NCI-H2227 (cell line): ENCODE data around the gene DBNL.

Source experiments
- DNase-seq: peaks from one replicate; lab custom pipeline; 2025; ENCODE audit not compliant: unreplicated experiment; lab: John Stamatoyannopoulos, UW

Gene DBNL

DNA sequence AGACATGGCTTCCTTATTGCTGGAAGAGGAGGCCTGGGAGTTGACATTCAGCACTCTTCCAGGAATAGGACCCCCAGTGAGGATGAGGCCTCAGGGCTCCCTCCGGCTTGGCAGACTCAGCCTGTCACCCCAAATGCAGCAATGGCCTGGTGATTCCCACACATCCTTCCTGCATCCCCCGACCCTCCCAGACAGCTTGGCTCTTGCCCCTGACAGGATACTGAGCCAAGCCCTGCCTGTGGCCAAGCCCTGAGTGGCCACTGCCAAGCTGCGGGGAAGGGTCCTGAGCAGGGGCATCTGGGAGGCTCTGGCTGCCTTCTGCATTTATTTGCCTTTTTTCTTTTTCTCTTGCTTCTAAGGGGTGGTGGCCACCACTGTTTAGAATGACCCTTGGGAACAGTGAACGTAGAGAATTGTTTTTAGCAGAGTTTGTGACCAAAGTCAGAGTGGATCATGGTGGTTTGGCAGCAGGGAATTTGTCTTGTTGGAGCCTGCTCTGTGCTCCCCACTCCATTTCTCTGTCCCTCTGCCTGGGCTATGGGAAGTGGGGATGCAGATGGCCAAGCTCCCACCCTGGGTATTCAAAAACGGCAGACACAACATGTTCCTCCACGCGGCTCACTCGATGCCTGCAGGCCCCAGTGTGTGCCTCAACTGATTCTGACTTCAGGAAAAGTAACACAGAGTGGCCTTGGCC is 16.6 kb downstream of the DBNL start:
- no peak for DNase-seq

DNA sequence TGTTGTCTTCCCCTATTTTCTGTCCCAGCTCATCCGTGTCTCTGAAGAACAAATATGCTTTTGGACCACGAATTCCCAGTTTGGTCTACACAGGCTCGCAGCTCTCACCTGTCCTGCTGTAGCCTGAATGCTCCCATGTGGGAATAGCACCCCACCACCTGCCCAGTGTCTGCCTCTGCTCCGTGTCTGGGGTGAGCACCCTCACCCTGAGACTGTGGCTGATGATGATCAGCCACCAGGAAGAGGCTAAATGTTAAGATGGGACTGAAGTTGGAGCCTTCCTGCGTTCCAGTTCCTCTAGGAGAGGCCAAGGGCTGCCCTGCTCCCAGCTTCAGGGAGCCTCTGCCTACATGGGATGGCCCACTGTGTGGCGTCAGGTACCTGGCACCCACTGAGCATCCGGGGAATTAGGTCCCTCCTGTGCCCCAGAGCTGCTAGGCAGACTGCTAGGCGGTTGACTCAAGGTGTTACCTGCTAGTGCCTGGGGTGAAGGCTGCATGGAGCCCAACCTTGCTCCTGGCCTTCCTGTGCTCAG is 17.2 kb downstream of the DBNL start:
- no peak for DNase-seq

DNA sequence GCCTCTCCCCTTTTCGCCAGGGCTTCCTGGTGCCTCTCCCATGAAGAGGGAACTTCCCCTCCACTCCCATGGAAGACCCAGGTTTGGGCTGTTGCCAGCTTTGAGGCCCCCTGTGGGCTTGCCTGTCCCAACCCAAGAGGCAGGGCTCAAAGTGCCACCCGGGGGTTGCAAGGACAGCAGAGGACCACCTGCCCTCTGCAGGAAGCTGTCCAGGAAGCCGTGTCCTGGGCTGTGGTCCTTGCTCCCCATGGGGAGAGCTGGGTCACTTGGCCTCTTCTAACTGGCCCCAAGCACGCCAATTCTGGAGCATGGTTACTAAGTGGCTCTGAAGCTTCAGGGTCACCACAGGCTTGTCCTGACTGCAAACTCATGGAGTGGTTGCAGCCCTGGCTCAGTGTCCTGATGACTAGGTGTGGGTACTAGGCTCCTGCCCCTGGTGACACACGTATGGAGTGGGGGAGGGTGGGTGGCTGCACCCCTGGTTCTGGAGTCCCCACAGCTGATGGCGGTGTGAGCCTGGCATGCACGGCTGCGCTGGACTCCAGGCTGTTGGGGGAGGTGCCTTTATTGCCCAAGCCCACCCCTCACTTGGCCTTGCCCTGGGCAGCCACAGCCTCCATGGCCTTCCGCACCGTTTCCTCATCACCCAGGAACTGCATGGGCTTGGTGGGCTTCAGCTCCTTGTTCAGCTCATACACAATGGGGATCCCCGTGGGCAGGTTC is 17.8 kb downstream of the DBNL start:
- no peak for DNase-seq

DNA sequence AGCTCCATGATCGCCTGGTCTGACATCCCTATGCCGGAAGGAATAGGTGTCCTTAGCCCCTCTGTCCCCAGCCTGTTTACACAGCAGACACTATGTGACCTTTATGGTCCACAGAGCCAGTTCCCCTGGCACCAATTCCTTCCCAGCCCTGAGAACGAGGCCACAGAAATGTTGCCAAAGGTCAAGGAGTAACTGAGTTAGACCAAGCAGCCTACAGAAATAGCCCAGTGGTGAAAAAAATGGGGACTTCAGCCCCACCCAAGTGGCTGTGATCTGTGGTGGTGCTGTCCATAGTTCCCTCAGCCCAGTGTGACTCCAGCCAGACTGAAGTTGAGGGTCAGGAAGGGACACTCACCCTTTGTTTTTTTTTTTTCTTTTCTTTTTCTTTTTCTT is 18.4 kb downstream of the DBNL start:
- DNase-seq: no peak

DNA sequence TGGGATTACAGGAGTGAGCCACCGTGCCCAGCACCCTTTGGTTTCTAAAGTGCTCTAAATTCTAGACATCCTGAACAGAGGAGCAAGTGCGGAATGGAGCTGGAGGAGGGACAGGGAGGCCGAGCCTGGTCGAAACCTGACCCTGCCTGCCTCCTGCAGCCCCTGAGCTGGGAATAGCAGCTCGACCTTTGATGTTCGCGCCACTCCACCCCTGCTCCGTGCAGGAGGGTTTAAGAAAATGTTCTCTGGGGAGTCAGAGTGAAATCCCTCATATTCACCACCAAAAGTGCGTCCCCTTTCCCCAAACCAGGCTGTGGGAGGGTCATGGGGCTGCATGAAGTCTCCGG is 19.0 kb downstream of the DBNL start:
- DNase-seq: no peak

DNA sequence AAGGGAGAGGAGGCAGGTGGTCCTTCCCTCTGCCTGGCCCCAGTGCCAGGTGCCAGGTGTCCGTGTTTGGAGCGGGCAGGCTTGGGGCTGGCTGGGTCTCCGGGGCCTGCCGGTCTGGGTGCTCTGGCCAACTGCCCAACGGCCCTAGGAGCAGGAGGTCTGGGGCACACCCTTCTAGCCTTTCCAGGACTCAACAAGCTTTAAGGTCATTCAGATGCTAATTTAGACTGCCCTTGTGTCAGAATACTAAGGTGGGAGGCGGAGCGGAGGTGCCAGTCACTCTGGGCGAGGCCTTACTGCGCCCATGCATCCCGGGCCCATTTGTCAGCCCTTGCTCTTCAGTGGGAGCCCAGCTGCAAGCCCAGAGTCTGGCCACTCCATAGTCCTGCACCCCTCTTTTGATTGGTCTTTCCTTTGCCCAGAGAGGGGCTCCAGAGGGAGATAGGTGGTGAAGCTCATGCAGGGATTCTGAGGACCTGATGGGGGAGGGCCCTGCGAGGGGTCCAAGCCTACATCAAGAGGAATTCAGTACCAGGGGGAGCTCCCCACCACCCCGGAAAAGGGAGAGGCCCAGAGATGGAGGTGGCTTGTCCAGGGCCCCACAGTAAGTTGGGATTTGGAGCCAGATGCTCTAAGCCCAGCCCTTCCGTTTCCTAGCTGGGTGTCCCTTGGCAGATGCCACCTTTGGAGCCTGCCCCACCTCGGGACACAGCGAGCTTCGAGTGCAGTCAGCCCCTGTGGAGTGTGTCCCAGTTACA is 19.6 kb downstream of the DBNL start:
- DNase-seq: no peak

DNA sequence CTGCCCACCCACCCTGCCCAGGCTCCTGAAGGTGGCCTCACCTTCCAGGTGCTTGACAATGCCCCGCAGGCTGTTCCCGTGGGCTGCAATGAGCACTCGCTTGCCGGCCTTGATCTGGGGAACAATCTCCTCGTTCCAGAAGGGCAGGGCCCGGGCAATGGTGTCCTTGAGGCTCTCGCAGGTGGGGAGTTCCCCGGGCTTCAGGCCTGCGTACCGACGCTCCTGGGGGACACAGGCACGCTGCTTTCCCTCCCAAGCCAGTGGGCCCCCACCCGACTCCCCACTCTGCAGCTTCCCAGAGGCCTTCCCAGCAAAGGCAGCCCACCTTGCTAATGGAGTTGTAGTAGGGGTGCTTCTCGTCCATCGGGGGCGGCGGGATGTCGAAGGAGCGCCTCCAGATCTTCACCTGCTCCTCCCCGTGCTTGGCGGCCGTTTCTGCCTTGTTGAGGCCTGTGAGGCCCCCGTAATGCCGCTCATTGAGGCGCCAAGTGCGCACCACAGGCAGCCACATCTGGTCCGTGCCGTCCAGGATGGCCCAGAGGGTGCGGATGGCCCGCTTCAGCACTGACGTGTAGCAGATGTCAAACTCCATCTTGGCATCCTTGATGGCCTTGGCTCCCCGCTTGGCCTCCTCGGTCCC is 20.4 kb downstream of the DBNL start:
- no peak for DNase-seq

DNA sequence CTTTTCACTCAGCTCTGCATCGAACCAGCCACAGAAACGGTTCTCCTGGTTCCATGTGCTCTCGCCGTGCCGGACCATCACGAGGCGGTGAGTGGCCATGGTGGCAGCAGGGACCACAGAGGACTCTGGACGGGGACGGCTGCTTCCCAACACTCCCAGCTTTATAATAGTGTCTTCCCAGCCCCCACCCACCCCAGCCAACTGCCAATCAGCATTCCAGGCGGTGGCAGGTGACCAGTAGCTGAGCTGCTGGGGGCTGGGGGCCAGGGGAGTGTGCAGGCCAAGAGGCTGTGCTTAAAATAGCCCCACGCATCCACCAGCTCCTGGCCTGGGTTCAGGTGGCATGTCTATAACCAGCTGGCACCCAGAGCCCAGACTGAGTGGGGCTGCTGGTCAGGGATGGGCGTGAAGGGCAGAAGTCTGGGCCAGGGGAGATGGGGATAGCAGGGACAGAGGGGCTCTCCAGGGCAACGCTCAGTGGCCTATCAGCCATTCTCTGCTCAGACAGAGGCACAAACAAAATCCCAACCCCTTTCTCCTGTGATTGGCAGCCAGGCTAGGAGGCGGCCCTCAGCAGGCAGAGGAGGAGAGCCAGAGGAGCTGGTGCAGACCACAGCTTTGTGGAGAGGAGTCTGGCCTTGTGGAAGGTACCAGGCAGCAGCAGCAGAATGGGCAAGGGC is 21.1 kb downstream of the DBNL start, which contains the start of gene PGAM2:
PGAM2 (minus strand) TSS at position 137 of the 680 bp plus-strand sequence; CDS start at position 99, 38 bp downstream.
- DNase-seq: no peak

DNA sequence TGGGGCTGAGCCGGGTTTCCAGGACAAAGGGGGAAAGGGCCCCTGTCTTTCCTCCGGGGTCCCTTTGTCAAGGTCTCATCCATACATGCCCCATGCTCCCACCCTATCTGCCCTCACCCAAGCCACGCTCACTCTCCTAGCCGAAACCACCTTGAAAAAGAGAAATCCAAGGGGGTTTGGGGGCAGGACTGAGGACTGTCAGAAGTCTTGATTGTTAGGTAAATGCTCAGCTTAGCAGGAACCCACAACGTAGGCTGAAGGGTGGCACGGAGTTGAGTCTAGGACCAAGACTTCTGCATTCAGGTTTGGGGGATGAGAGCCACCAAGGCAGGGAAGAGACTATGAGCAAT is 21.6 kb downstream of the DBNL start:
- no peak for DNase-seq

DNA sequence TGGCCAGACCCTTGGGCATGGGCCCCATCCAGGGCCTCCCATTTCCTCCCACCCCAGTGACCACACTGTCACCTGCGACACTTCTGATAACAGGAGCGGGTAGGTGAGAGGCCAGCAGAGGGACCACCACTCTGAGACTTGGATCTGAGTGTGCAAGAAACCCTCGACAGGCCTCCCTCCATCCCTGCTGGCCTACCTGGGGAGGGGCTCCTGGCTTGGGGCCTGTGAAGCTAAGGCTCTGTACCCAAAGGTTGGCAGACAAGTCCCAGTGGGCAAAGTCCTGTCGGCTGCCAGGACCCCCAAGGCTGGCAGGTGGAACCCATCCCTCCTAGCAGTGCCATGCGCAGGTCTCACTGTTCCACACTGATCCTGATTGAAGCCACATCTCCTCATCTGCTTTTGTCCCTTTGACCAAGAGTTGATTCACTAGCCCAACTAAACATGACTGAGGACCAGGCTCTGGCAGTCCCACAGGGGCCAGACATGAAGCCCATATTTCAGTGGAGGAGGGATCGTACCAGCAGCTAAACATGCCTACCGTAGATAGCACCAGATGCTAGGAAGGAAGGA is 22.1 kb downstream of the DBNL start:
- no peak for DNase-seq

DNA sequence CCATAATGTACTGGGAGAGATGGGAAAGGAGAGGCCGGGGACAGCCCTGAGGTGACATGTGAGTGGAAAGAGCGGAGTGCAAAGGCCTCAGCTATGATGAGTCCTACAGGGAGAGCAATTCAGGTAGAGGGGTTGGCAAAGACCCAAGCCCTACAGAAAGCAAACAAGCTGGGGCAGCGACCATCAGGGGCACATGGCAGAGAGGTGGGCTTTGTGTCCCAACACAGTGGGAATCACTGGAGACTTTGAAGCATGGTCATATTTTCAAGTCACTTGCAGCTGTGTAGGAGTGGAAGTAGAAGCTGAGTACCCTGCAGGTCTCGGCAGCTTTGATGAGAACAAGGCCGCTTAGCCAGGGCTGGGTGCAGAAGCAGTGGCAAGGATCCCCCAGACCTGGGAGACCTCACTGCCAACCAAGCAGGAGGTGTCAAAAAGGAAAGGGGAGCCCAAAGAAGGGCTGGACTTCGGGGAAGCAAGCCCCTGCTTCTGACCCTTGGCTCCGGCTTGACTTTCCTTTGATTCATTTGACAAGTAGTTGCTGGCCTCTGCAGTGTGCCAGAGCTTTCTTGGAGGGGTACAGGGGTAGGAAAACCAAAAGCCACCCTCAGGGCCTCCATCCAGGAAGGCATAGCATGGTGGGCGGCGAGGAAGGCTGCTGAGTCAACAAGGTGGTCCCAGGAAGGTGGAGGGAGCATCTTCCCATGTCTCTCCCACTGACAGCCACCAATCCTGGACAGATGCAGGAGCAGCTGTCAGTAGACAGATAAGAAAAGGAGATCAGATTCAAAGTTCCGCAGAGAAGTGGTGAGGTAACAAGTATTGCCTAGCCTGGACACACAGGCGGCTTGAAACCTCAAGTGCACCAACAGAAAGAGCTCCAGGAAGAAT is 22.8 kb downstream of the DBNL start:
- DNase-seq: no peak

DNA sequence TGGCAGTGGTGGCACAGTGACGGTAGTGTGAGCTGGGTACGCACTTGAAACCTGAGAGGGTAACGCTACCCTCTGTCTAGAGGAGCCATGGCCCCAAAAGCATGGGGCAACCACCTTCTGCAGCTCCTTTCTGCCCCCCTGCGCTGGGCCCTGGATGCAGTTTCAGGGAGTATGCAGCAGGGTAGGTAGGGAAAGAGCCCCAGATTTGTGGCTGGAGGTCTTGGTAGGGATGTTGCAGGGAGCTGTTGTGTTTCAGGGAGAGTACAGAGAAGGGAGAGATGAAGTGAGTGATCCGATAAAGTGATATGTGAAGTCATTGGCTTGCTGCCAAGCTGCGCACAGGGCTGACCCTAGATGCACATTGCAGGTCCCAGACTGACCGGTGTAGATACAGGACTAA is 23.6 kb downstream of the DBNL start:
- DNase-seq: no peak

DNA sequence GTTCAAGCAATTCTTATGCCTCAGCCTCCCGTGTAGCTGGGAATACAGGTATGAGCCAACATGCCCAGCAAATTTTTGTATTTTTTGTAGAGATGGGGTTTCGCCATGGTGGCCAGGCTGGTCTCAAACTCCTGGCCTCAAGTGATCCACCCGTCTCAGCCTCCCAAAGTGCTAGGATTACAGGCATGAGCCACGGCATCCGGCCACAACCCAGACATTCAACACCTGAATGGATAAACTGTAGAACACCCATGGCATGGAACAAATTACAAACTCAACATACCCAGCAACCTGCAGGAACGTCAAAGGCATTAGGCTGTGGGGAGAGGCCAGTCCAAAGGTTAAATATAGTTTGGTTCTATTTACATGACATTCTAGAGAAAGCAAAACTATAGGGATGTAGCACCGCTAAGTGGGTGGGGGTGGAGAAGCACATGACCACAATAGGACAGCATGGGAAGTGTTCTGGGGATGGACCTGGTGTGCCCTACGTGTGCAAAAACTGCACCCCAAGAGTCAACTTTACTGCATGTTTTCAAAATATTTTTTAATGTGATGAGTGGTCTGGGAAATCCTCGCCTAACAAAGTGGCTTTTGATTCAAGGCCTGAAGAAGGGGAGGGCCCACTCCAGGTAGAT is 27.3 kb downstream of the DBNL start:
- no peak for DNase-seq

DNA sequence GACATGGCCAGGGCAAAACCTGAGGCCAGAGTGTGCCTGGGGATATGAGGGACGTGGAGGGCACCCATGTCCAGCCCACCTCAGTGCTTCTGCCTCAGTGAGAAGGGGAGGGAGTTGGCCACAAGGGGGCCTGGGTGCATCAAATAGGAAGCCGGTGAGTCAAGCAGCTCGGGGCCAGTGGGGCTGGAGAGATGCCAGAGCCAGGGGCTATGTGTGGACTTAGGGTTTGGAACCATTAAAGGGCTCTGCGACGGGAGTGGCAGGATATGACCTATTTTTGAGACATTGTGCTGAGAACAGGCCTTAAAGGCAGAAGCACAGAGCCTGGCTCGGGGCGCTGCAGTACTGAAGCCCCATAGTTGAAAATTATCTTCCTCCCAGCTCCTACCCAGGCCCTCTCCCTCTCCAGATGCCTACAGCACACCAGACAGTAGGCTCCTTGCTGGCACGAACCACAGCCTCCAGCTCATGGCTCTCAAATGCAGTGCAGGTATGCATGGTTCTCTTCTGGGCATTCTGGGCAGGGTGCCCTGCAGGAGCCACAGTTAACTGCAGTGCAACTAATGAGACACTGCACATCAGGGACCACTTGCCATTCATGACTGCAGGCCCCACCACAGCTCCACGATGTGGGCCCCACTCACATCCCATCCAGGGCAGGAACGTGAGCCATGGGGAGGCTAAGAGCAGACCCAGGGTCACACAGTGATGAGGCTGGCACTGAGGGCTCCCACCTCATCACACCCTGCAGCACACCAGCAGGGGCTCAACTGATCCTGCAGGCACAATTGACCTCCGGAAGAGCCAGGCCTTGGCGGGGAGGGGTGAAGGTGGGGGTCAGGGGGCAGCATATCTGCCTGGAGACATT is 28.1 kb downstream of the DBNL start:
- DNase-seq: peak; percentile 68

DNA sequence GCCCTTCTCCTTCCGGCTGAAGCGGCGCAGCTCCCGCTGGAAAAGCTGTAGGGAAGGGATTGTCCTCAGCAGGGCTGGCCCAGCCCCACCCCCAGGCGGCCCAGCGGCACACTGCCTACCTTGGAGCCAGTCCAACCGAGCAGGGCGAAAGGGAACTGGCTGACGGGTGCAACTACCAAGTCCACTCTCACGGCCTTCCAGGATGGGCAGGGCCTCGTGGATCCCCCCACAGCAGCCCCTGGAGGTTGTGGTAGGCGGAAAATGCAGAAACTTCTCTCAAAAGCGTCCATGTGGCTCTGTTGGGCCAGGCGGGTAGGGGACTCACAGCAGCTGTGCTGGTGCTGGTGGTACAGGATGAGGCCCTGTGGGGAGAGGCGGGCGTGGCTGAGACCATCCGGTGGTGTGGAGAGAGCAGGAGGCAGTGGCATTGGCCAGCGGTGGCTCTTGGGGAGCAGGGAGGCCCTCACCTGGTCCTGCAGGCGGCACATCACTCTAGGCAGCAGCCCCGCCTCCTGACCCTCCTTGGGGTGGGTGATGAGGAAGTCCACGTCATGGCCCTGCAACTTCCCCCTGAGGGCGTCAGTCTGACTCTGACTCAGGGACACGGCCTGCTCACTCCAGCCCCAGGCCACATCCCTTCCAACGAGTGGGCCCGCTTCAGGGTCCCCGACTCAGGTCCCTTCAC is 29.3 kb downstream of the DBNL start:
- no peak for DNase-seq

DNA sequence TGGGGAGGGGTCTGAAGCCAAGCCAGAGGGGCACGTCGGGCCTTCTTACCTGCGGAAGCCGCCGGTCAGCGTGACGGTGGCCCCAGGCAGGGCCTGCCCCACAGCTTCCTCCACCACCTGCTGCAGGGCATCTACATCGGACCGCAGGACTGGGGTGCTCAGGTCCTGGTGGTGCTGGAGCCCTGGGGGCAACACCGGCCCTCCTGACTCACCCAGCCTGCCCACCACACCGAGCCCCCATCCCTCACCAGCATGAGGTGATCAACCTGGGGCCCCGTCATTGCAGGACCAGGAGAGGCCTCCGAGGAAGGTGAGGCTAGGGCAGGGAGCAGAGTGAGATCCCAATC is 29.8 kb downstream of the DBNL start:
- no peak for DNase-seq

DNA sequence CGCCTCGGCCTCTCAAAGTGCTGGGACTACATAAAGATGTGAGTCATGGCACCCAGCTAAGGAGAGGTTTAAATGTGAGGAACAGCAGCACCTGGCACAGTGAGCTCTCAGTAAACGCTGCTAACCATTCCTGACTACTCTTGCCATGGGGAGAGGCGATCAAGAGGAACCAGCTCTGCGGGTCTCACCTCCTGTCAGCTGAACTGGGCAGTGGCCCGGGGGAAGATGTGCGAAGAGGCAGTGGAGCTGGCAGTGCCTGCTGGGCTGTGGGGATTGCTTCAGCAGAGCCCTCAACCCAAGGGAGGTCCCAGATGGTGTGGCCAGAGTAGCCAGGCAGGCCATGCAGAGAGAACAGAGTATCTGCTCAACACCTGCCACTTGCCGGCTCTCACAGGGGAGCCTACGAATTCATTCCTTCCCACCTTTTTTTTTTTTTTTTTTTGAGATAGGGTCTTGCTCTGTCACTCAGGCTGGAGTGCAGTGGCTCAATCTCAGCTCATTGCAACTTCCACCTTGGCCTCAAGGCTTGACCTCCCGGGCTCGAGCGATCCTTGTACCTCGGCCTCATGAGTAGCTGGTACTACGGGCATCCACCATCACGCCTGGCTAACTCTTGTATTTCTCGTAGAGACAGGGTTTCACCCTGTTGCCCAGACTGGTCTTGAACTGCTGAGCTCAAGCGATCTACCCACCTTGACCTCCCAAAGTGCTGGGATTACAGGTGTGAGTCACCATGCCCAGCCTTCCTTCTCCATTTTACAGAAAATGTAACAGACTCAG is 31.0 kb downstream of the DBNL start:
- DNase-seq: no peak
